HEK293 (cell line): Measurements from ENCODE around the gene CAMK2D.

ENCODE experiments used
- CTCF ChIA-PET: fragments of 350-600 bp; formaldehyde crosslinking; extraction: SDS; loops from one replicate; lab custom pipeline; 2021; ENCODE audit warnings: antibody characterized with exemption; lab: Yijun Ruan, JAX
- POLR2A ChIA-PET: fragments of 300-600 bp; formaldehyde crosslinking; extraction: SDS; loops from one replicate; lab custom pipeline; 2020; ENCODE audit warnings: antibody characterized with exemption, inconsistent platforms; lab: Yijun Ruan, JAX
- H3K27ac ChIP-seq: fragments of 200-500 bp; sonication (Bioruptor generic); 2 replicates; pipeline ENCODE4 v1.5.1; 2014; ENCODE audit warnings: low read depth, low read length, control low read depth, inconsistent platforms; ENCODE audit errors: extremely low read depth
- H3K36me3 ChIP-seq, 2 experiments: fragments of 200-500 bp in 1 of 2; sonication (Bioruptor generic) in 1 of 2; 1 replicate in 1 of 2; 2 replicates in 1 of 2; pipeline ENCODE4 v1.5.1; 2014 to 2017; ENCODE audit warnings: inconsistent platforms in 2 of 2, low read length in 2 of 2; ENCODE audit not compliant: control insufficient read depth in 2 of 2, insufficient read depth in 1 of 2
- H3K4me1 ChIP-seq: fragments of 200-500 bp; sonication (Bioruptor generic); 2 replicates; pipeline ENCODE4 v1.5.1; 2014; ENCODE audit warnings: mild to moderate bottlenecking, low read length, inconsistent platforms; ENCODE audit not compliant: control insufficient read depth, insufficient read depth
- H3K4me3 ChIP-seq: 2 replicates; pipeline ENCODE4 v1.5.1; 2011; ENCODE audit warnings: low read depth, mild to moderate bottlenecking, control low read depth, low read length, moderate library complexity
- H3K9me3 ChIP-seq: fragments of 200-500 bp; sonication (Bioruptor generic); 2 replicates; pipeline ENCODE4 v1.5.1; 2014; ENCODE audit warnings: low read depth, low read length, inconsistent platforms; ENCODE audit not compliant: control insufficient read depth, insufficient read depth
- BCL11B ChIP-seq: fragments of 450-650 bp; formaldehyde crosslinking; IDR thresholded peaks from 2 replicates; pipeline ENCODE4 v1.5.1; 2016; ENCODE audit warnings: low read depth, missing biosample characterization, missing genetic modification characterization
- ELK4 ChIP-seq: IDR thresholded peaks from 2 replicates; pipeline ENCODE4 v1.6.1; 2011; ENCODE audit warnings: mild to moderate bottlenecking, low read depth, low read length, borderline replicate concordance
- FEZF1 ChIP-seq: fragments of 450-650 bp; formaldehyde crosslinking; IDR thresholded peaks from 2 replicates; pipeline ENCODE4 v1.5.1; 2016; ENCODE audit warnings: missing biosample characterization, missing genetic modification characterization
- GLIS2 ChIP-seq: fragments of 450-650 bp; formaldehyde crosslinking; IDR thresholded peaks from 2 replicates; pipeline ENCODE4 v1.5.1; 2016; ENCODE audit warnings: missing biosample characterization, missing genetic modification characterization
- KLF16 ChIP-seq: fragments of 450-650 bp; formaldehyde crosslinking; IDR thresholded peaks from 2 replicates; pipeline ENCODE4 v1.5.1; 2017; ENCODE audit warnings: missing biosample characterization, missing genetic modification characterization
- KLF7 ChIP-seq: fragments of 450-650 bp; formaldehyde crosslinking; IDR thresholded peaks from 2 replicates; pipeline ENCODE4 v1.5.1; 2016; ENCODE audit warnings: missing biosample characterization, missing genetic modification characterization, borderline replicate concordance
- PATZ1 ChIP-seq: fragments of 450-650 bp; formaldehyde crosslinking; IDR thresholded peaks from 2 replicates; pipeline ENCODE4 v1.5.1; 2016; ENCODE audit warnings: missing biosample characterization, missing genetic modification characterization
- SETDB1 ChIP-seq: IDR thresholded peaks from one replicate; pipeline ENCODE4 v1.6.1; 2017; ENCODE audit warnings: mild to moderate bottlenecking, low read length, moderate library complexity, mixed read lengths; ENCODE audit not compliant: insufficient read length
- SP7 ChIP-seq: fragments of 450-650 bp; formaldehyde crosslinking; IDR thresholded peaks from 2 replicates; pipeline ENCODE4 v1.5.1; 2016; ENCODE audit warnings: missing biosample characterization, missing genetic modification characterization
- ZFP69B ChIP-seq: fragments of 450-650 bp; formaldehyde crosslinking; IDR thresholded peaks from 2 replicates; pipeline ENCODE4 v1.5.1; 2016; ENCODE audit warnings: missing biosample characterization, missing genetic modification characterization
- ZNF138 ChIP-seq: fragments of 450-650 bp; formaldehyde crosslinking; IDR thresholded peaks from 2 replicates; pipeline ENCODE4 v1.5.1; 2016; ENCODE audit warnings: missing biosample characterization, missing genetic modification characterization, borderline replicate concordance
- ZNF169 ChIP-seq: fragments of 450-650 bp; formaldehyde crosslinking; IDR thresholded peaks from 2 replicates; pipeline ENCODE4 v1.5.1; 2016; ENCODE audit warnings: missing biosample characterization, missing genetic modification characterization
- ZNF239 ChIP-seq: fragments of 450-650 bp; formaldehyde crosslinking; IDR thresholded peaks from 2 replicates; pipeline ENCODE4 v1.5.1; 2016; ENCODE audit warnings: missing biosample characterization, missing genetic modification characterization
- ZNF248 ChIP-seq: fragments of 450-650 bp; formaldehyde crosslinking; IDR thresholded peaks from 2 replicates; pipeline ENCODE4 v1.5.1; 2017; ENCODE audit warnings: missing biosample characterization, missing genetic modification characterization
- ZNF354C ChIP-seq: fragments of 450-650 bp; formaldehyde crosslinking; IDR thresholded peaks from 2 replicates; pipeline ENCODE4 v1.5.1; 2016; ENCODE audit warnings: missing biosample characterization, missing genetic modification characterization, low read depth, borderline replicate concordance
- ZNF404 ChIP-seq: fragments of 450-650 bp; formaldehyde crosslinking; IDR thresholded peaks from 2 replicates; pipeline ENCODE4 v1.5.1; 2017; ENCODE audit warnings: missing biosample characterization, missing genetic modification characterization
- ZNF510 ChIP-seq: fragments of 450-650 bp; formaldehyde crosslinking; IDR thresholded peaks from 2 replicates; pipeline ENCODE4 v1.5.1; 2018; ENCODE audit warnings: mild to moderate bottlenecking, missing genetic modification characterization, missing biosample characterization; ENCODE audit not compliant: insufficient replicate concordance
- ZNF521 ChIP-seq: fragments of 450-650 bp; formaldehyde crosslinking; IDR thresholded peaks from 2 replicates; pipeline ENCODE4 v1.5.1; 2017; ENCODE audit warnings: missing biosample characterization, mild to moderate bottlenecking, missing genetic modification characterization
- ZNF529 ChIP-seq: fragments of 450-650 bp; formaldehyde crosslinking; IDR thresholded peaks from 2 replicates; pipeline ENCODE4 v1.5.1; 2017; ENCODE audit warnings: missing genetic modification characterization, missing biosample characterization; ENCODE audit not compliant: insufficient replicate concordance
- ZNF530 ChIP-seq: fragments of 450-650 bp; formaldehyde crosslinking; IDR thresholded peaks from 2 replicates; pipeline ENCODE4 v1.5.1; 2016; ENCODE audit warnings: low read depth, missing biosample characterization, missing genetic modification characterization
- ZNF555 ChIP-seq: fragments of 450-650 bp; formaldehyde crosslinking; conservative IDR thresholded peaks from 2 replicates; pipeline ENCODE4 v1.5.1; 2017; ENCODE audit warnings: missing biosample characterization, mild to moderate bottlenecking, missing genetic modification characterization, inconsistent platforms
- ZSCAN23 ChIP-seq: fragments of 450-650 bp; formaldehyde crosslinking; IDR thresholded peaks from 2 replicates; pipeline ENCODE4 v1.5.1; 2016; ENCODE audit warnings: missing biosample characterization, missing genetic modification characterization
- TF ChIP-seq, protein P1 (sequence below): fragments of 450-650 bp; formaldehyde crosslinking; IDR thresholded peaks from 2 replicates; pipeline ENCODE4 v1.5.1; 2016; ENCODE audit warnings: missing biosample characterization, missing genetic modification characterization
- TF ChIP-seq, protein P2 (sequence below): fragments of 450-650 bp; formaldehyde crosslinking; IDR thresholded peaks from 2 replicates; pipeline ENCODE4 v1.5.1; 2016; ENCODE audit warnings: missing biosample characterization, missing genetic modification characterization
- TF ChIP-seq, protein P3 (sequence below): fragments of 450-650 bp; formaldehyde crosslinking; IDR thresholded peaks from 2 replicates; pipeline ENCODE4 v1.5.1; 2016; ENCODE audit warnings: missing biosample characterization, missing genetic modification characterization

Gene CAMK2D

GRCh38 chr4:113480109-113480508 is 281.4 kb downstream of the CAMK2D start (continued):
- TF ChIP-seq FEZF1 (tag by site-specific recombination) (no peak), ZNF404 (tag by site-specific recombination) (no peak), PATZ1 (tag by site-specific recombination) (no peak), ZNF521 (no peak), BCL11B (tag by site-specific recombination) (no peak), ZNF248 (tag by site-specific recombination) (no peak), KLF16 (tag by site-specific recombination) (no peak), ZNF555 (no peak)

DNA sequence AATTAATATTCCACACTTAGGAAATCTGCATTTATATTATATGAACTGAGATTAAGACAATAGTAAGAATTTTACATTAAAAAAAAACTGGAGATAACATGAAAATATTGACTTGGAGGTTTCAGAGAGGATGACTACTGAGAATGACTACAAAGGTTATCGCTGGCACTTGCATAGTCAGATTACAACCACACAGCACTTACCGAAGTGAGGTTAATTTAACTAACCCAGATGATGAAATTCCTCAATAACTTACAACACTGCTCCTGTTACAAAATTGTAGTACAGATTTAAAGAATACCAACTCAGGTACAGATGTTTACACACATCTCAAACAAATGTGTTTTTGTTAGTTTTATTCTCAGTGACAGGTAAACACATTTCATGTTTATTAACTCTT is 283.5 kb downstream of the CAMK2D start:
- no peaks in the 10 kb centered on the region for H3K9me3 ChIP-seq
- no peak overlapping the region for H3K4me3 ChIP-seq
- TF ChIP-seq SP7 (no peak), KLF7 (tag by site-specific recombination) (no peak), ZNF529 (tag by site-specific recombination) (no peak), ZNF530 (no peak), ZNF138 (tag by site-specific recombination) (no peak), ZNF239 (tag by site-specific recombination) (no peak), ZNF169 (tag by site-specific recombination) (no peak), GLIS2 (tag by site-specific recombination) (no peak)
- TF ChIP-seq, protein P1, sequence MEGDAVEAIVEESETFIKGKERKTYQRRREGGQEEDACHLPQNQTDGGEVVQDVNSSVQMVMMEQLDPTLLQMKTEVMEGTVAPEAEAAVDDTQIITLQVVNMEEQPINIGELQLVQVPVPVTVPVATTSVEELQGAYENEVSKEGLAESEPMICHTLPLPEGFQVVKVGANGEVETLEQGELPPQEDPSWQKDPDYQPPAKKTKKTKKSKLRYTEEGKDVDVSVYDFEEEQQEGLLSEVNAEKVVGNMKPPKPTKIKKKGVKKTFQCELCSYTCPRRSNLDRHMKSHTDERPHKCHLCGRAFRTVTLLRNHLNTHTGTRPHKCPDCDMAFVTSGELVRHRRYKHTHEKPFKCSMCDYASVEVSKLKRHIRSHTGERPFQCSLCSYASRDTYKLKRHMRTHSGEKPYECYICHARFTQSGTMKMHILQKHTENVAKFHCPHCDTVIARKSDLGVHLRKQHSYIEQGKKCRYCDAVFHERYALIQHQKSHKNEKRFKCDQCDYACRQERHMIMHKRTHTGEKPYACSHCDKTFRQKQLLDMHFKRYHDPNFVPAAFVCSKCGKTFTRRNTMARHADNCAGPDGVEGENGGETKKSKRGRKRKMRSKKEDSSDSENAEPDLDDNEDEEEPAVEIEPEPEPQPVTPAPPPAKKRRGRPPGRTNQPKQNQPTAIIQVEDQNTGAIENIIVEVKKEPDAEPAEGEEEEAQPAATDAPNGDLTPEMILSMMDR (tag by site-specific recombination) = no peak
- CTCF ChIA-PET = no interaction called here
- H3K36me3 ChIP-seq = no peaks in the 10 kb centered on the region
- H3K27ac ChIP-seq = no peak overlapping the region
- no peaks in the 10 kb centered on the region for H3K4me1 ChIP-seq
- POLR2A ChIA-PET = no interaction called here

- Histone ChIP-seq H3K9me3 (no peaks in the 10 kb centered on the region), H3K4me1 (no peaks in the 10 kb centered on the region), H3K36me3 (no peaks in the 10 kb centered on the region), H3K27ac (no peak overlapping the region), H3K4me3 (no peak overlapping the region)
- TF ChIP-seq ZSCAN23 = no peak
- no peak for TF ChIP-seq ZNF354C (tag by site-specific recombination)
- peak; percentile 85 for TF ChIP-seq SETDB1
- TF ChIP-seq ZFP69B (tag by site-specific recombination) = no peak
- no peak for TF ChIP-seq ELK4
- TF ChIP-seq, protein P2, sequence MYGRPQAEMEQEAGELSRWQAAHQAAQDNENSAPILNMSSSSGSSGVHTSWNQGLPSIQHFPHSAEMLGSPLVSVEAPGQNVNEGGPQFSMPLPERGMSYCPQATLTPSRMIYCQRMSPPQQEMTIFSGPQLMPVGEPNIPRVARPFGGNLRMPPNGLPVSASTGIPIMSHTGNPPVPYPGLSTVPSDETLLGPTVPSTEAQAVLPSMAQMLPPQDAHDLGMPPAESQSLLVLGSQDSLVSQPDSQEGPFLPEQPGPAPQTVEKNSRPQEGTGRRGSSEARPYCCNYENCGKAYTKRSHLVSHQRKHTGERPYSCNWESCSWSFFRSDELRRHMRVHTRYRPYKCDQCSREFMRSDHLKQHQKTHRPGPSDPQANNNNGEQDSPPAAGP = no peak
- no peak for TF ChIP-seq ZNF510 (tag by site-specific recombination)
- TF ChIP-seq, protein P3, sequence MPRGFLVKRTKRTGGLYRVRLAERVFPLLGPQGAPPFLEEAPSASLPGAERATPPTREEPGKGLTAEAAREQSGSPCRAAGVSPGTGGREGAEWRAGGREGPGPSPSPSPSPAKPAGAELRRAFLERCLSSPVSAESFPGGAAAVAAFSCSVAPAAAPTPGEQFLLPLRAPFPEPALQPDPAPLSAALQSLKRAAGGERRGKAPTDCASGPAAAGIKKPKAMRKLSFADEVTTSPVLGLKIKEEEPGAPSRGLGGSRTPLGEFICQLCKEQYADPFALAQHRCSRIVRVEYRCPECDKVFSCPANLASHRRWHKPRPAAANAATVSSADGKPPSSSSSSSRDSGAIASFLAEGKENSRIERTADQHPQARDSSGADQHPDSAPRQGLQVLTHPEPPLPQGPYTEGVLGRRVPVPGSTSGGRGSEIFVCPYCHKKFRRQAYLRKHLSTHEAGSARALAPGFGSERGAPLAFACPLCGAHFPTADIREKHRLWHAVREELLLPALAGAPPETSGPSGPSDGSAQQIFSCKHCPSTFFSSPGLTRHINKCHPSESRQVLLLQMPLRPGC (tag by site-specific recombination) = no peak
- POLR2A ChIA-PET = no interaction called here
- CTCF ChIA-PET = no interaction called here
These were observed 284.7 kb downstream of the CAMK2D start for GRCh38 chr4:113476800-113477199.
